ENCODE results near the gene PACSIN1.

PACSIN1 gene

DNA sequence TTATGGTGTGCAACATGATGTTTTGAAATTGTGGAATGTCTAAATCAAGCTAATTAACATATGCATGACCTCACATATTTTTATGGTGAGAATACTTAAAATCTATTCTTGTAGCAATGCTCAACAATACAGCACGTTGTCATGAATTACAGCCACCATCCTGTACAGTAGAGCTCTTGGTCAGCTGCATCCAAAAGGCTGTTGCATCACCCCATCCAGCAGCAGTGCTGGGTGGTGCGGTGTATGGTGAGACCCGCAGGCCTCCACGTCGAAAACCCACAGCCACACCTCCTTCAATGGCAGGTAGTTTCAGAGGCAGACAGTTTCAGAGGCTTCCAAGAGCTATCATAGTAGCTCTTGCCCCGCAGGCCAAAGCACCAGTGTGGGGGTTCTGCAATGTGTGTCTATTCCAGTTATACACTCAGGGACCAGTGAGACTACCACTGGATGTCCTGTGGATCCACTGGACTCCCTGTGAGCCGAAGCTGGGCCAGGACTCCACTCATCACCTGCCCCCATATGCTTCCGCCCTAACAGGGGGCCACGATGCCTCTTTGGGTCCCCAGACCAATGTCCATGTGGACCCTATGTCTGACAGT lies 23.4 kb downstream of the PACSIN1 start:
- no CpG with 5 or more reads among the region's 9 CpGs for WGBS (ENCODE audit: extremely low coverage, insufficient coverage, insufficient read length)
- H3K23ac ChIP-seq (ENCODE audit: low read length) = no peak overlapping the region
- no peak overlapping the region for H4K12ac ChIP-seq (ENCODE audit: low read depth, low read length)
- H3K4me2 ChIP-seq (ENCODE audit: low read length) = no peak overlapping the region
- H3K27me3 ChIP-seq (ENCODE audit: insufficient read depth, low read length) = no peaks in the 10 kb centered on the region
- no peak overlapping the region for H3K18ac ChIP-seq (ENCODE audit: low read length)
- no peak overlapping the region for H2BK5ac ChIP-seq (ENCODE audit: low read depth, low read length, poor library complexity)
- H3K36me3 ChIP-seq (ENCODE audit: control insufficient read depth in 1 of 2, insufficient read depth in 2 of 2, low read length in 2 of 2) = no peaks in the 10 kb centered on the region
- no peak overlapping the region for H4K8ac ChIP-seq (ENCODE audit: low read depth, low read length)
- peaks cover 1% of the 10 kb centered on the region for H3K9me3 ChIP-seq (ENCODE audit: insufficient read depth, low read depth, low read length)
- no peaks in the 10 kb centered on the region for H3K79me2 ChIP-seq (ENCODE audit: control insufficient read depth, insufficient read depth, low read length, poor library complexity)
- H4K91ac ChIP-seq (ENCODE audit: low read depth, low read length) = no peak overlapping the region
- no peak overlapping the region for H3K4ac ChIP-seq (ENCODE audit: low read depth, low read length)
- no peak overlapping the region for H2BK120ac ChIP-seq (ENCODE audit: insufficient read depth, low read length, poor library complexity)
- peak in 1 of 2 donors; percentile 7 for DNase-seq
- no peak overlapping the region for H3K9ac ChIP-seq (ENCODE audit: low read length)
- H3K4me3 ChIP-seq (ENCODE audit: low read depth, low read length) = no peak overlapping the region
- no peaks in the 10 kb centered on the region for H3K4me1 ChIP-seq (ENCODE audit: control insufficient read depth in 1 of 2, insufficient read depth in 2 of 2, low read length in 2 of 2)
- H3K79me1 ChIP-seq (ENCODE audit: low read length) = no peaks in the 10 kb centered on the region
- H2BK12ac ChIP-seq (ENCODE audit: low read length) = no peak overlapping the region
- H3K14ac ChIP-seq (ENCODE audit: low read length) = no peak overlapping the region
- no peak overlapping the region for H2AK5ac ChIP-seq (ENCODE audit: low read length)
- no peak overlapping the region for H2AFZ ChIP-seq (ENCODE audit: insufficient read depth, low read length, poor library complexity)
- H3K27ac ChIP-seq (ENCODE audit: low read depth, low read length) = no peak overlapping the region

DNA sequence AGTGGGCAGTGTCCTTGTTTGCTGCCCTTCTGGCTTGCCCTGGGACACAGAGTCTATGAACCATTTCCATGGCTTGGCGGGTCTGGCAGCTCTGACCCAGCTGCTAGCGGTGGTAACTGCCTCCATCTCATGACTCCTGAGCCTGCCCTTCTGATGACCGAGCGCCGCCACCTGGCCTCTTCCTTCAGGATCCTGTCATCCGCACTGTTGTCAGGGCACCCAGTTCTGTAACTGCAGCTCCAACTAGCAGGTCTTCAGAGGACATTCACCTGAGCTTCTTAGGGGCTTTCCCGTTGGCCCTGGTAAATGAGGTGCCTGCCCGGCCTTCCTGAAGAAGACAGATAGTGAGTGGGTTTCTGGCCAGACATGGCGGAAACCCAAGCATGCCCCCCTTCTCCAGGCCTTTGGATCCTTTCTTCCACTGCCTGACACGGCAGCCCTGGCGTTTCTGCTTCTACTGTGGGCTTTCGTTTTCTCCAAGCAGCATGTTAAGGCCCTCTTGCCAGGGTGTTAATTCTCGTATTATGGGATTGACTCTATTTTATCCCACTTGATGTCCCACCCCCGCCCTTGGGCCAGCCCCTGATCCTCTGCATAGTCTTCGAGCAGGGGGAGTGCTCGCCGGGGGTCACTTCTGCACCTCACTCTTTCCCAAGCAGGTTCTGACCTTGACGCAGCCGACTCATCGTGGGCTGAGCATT lies 24.7 kb downstream of the PACSIN1 start:
- Histone ChIP-seq H3K79me2 (ENCODE audit: control insufficient read depth, insufficient read depth, low read length, poor library complexity) (no peaks in the 10 kb centered on the region), H3K27ac (ENCODE audit: low read depth, low read length) (no peak overlapping the region), H3K36me3 (ENCODE audit: control insufficient read depth in 1 of 2, insufficient read depth in 2 of 2, low read length in 2 of 2) (no peaks in the 10 kb centered on the region), H3K4me3 (ENCODE audit: low read depth, low read length) (no peak overlapping the region), H2BK120ac (ENCODE audit: insufficient read depth, low read length, poor library complexity) (no peak overlapping the region), H2AK5ac (ENCODE audit: low read length) (no peak overlapping the region), H3K23ac (ENCODE audit: low read length) (no peak overlapping the region), H4K8ac (ENCODE audit: low read depth, low read length) (no peak overlapping the region), H3K4me2 (ENCODE audit: low read length) (no peak overlapping the region), H3K9me3 (ENCODE audit: insufficient read depth, low read depth, low read length) (peaks cover 1% of the 10 kb centered on the region), H4K91ac (ENCODE audit: low read depth, low read length) (no peak overlapping the region), H2AFZ (ENCODE audit: insufficient read depth, low read length, poor library complexity) (no peak overlapping the region), H3K4ac (ENCODE audit: low read depth, low read length) (no peak overlapping the region), H3K79me1 (ENCODE audit: low read length) (no peaks in the 10 kb centered on the region), H3K27me3 (ENCODE audit: insufficient read depth, low read length) (no peaks in the 10 kb centered on the region), H2BK5ac (ENCODE audit: low read depth, low read length, poor library complexity) (no peak overlapping the region), H3K14ac (ENCODE audit: low read length) (no peak overlapping the region), H3K9ac (ENCODE audit: low read length) (no peak overlapping the region), H3K18ac (ENCODE audit: low read length) (no peak overlapping the region), H2BK12ac (ENCODE audit: low read length) (no peak overlapping the region), H4K12ac (ENCODE audit: low read depth, low read length) (no peak overlapping the region), H3K4me1 (ENCODE audit: control insufficient read depth in 1 of 2, insufficient read depth in 2 of 2, low read length in 2 of 2) (no peaks in the 10 kb centered on the region)
- no CpG with 5 or more reads among the region's 20 CpGs for WGBS (ENCODE audit: extremely low coverage, insufficient coverage, insufficient read length)
- no peak for DNase-seq

DNA sequence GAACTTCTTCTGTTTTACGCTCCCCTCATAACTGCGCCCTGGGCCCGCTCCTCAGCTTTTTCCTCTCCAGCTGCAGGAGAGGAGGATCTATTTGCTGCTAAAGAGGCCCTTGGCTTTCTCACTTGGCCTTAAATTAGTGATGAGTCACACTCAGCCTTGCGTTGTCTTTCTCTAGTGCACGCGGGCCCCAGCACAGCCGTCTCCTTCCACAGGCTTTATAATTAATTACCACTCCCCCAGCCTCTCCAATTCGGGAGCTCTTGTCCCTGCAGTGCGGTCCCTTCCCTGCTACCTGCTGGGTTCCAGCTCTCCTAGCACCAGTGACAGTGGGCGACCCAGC lies 25.2 kb downstream of the PACSIN1 start:
- no peak overlapping the region for H3K4me3 ChIP-seq (ENCODE audit: low read depth, low read length)
- H2BK120ac ChIP-seq (ENCODE audit: insufficient read depth, low read length, poor library complexity) = no peak overlapping the region
- WGBS (ENCODE audit: extremely low coverage, insufficient coverage, insufficient read length) = no CpG with 5 or more reads among the region's 10 CpGs
- no peak overlapping the region for H3K27ac ChIP-seq (ENCODE audit: low read depth, low read length)
- no peaks in the 10 kb centered on the region for H3K79me1 ChIP-seq (ENCODE audit: low read length)
- no peak overlapping the region for H2BK5ac ChIP-seq (ENCODE audit: low read depth, low read length, poor library complexity)
- H3K79me2 ChIP-seq (ENCODE audit: control insufficient read depth, insufficient read depth, low read length, poor library complexity) = no peaks in the 10 kb centered on the region
- DNase-seq = peak in 1 of 2 donors; percentile 4
- no peak overlapping the region for H2AFZ ChIP-seq (ENCODE audit: insufficient read depth, low read length, poor library complexity)
- H3K9ac ChIP-seq (ENCODE audit: low read length) = no peak overlapping the region
- no peaks in the 10 kb centered on the region for H3K36me3 ChIP-seq (ENCODE audit: control insufficient read depth in 1 of 2, insufficient read depth in 2 of 2, low read length in 2 of 2)
- H4K12ac ChIP-seq (ENCODE audit: low read depth, low read length) = no peak overlapping the region
- H3K9me3 ChIP-seq (ENCODE audit: insufficient read depth, low read depth, low read length) = peaks cover 1% of the 10 kb centered on the region
- no peaks in the 10 kb centered on the region for H3K27me3 ChIP-seq (ENCODE audit: insufficient read depth, low read length)
- H3K14ac ChIP-seq (ENCODE audit: low read length) = no peak overlapping the region
- no peak overlapping the region for H2BK12ac ChIP-seq (ENCODE audit: low read length)
- H2AK5ac ChIP-seq (ENCODE audit: low read length) = no peak overlapping the region
- no peak overlapping the region for H3K18ac ChIP-seq (ENCODE audit: low read length)
- H3K4ac ChIP-seq (ENCODE audit: low read depth, low read length) = no peak overlapping the region
- H4K8ac ChIP-seq (ENCODE audit: low read depth, low read length) = no peak overlapping the region
- no peak overlapping the region for H4K91ac ChIP-seq (ENCODE audit: low read depth, low read length)
- H3K4me2 ChIP-seq (ENCODE audit: low read length) = no peak overlapping the region
- H3K23ac ChIP-seq (ENCODE audit: low read length) = no peak overlapping the region
- no peaks in the 10 kb centered on the region for H3K4me1 ChIP-seq (ENCODE audit: control insufficient read depth in 1 of 2, insufficient read depth in 2 of 2, low read length in 2 of 2)

DNA sequence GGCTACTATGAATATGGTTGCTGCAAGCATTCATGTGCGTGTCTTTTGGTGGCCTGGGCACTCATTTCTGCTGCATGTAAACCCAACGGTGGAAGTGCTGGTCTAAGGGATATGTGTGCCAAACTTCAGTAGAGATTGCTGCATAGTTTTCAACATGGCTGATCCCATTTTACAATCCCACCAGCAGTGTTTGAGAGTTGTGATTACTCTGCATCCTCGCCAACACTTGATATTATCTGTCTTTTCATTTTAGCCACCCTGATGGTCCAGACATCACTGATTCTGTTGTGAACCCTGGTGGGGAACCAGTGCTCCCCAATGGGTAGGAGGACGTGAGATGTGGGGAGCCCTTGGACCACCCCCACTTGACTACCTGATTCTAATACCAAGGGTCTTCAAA lies 27.5 kb downstream of the PACSIN1 start:
- no peak overlapping the region for H3K4me3 ChIP-seq (ENCODE audit: low read depth, low read length)
- H4K91ac ChIP-seq (ENCODE audit: low read depth, low read length) = no peak overlapping the region
- no peak overlapping the region for H3K4me2 ChIP-seq (ENCODE audit: low read length)
- H2BK12ac ChIP-seq (ENCODE audit: low read length) = no peak overlapping the region
- no peak overlapping the region for H2AK5ac ChIP-seq (ENCODE audit: low read length)
- H3K27me3 ChIP-seq (ENCODE audit: insufficient read depth, low read length) = no peaks in the 10 kb centered on the region
- no CpG with 5 or more reads among the region's 4 CpGs for WGBS (ENCODE audit: extremely low coverage, insufficient coverage, insufficient read length)
- no peak overlapping the region for H3K4ac ChIP-seq (ENCODE audit: low read depth, low read length)
- H3K9ac ChIP-seq (ENCODE audit: low read length) = no peak overlapping the region
- H3K79me2 ChIP-seq (ENCODE audit: control insufficient read depth, insufficient read depth, low read length, poor library complexity) = no peaks in the 10 kb centered on the region
- no peak overlapping the region for H3K27ac ChIP-seq (ENCODE audit: low read depth, low read length)
- H3K4me1 ChIP-seq (ENCODE audit: control insufficient read depth in 1 of 2, insufficient read depth in 2 of 2, low read length in 2 of 2) = no peaks in the 10 kb centered on the region
- no peak overlapping the region for H4K12ac ChIP-seq (ENCODE audit: low read depth, low read length)
- no peaks in the 10 kb centered on the region for H3K9me3 ChIP-seq (ENCODE audit: insufficient read depth, low read depth, low read length)
- H3K14ac ChIP-seq (ENCODE audit: low read length) = no peak overlapping the region
- H2AFZ ChIP-seq (ENCODE audit: insufficient read depth, low read length, poor library complexity) = no peak overlapping the region
- no peak overlapping the region for H4K8ac ChIP-seq (ENCODE audit: low read depth, low read length)
- H3K36me3 ChIP-seq (ENCODE audit: control insufficient read depth in 1 of 2, insufficient read depth in 2 of 2, low read length in 2 of 2) = no peaks in the 10 kb centered on the region
- DNase-seq = no peak
- H3K79me1 ChIP-seq (ENCODE audit: low read length) = no peaks in the 10 kb centered on the region
- H2BK120ac ChIP-seq (ENCODE audit: insufficient read depth, low read length, poor library complexity) = no peak overlapping the region
- H3K18ac ChIP-seq (ENCODE audit: low read length) = no peak overlapping the region
- no peak overlapping the region for H2BK5ac ChIP-seq (ENCODE audit: low read depth, low read length, poor library complexity)
- H3K23ac ChIP-seq (ENCODE audit: low read length) = no peak overlapping the region

Measured in trophoblast cell (in vitro differentiated cells and primary cell).